GM12872 (cell line): ENCODE measurements around the gene ABHD17C.

ENCODE experiments used
- CTCF ChIP-seq: IDR thresholded peaks from 3 replicates; pipeline ENCODE4 v1.5.1; 2011; ENCODE audit warnings: low read depth, mild to moderate bottlenecking, low read length, moderate library complexity; ENCODE audit not compliant: insufficient read depth

Gene ABHD17C

DNA sequence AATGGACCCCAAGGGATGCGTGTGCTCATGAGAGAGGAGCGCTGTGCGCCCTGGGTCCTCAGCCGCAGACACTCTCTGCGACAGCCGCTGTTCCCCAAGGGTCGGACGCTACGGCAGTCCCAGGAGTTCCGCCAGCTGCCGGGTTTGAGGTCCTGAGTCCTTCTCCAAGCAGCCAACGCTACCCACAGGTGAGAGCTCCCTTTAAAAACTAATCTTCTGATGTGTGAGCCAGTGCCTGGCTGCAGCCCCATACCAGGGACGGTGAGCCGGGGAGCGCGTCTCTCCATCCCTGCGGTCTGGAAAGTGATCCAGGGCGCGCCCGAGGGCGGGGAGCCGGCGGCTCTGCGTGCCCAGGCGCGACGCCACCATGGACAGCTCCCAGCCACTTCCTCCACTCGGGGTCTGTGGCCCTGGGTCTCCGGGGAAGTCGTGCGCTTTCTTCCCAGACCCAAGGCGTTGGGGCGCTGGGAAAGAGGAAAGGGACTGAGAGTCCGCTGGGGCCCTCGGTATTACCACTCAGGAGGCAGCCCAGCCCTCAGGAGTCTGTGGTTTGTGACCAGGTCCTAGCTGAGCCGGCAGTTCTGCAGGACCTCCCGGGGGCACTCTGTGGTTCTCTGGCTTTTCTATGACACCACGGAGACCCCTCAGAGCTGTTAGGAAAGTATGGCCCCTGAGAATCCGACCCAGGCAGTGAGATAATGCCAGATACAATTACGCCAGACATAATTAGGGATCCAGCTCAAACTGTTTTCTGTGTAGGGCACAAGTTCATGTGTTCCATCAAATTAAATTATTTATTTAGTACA is 85.5 kb downstream of the ABHD17C start:
- TF ChIP-seq CTCF, result no peak

DNA sequence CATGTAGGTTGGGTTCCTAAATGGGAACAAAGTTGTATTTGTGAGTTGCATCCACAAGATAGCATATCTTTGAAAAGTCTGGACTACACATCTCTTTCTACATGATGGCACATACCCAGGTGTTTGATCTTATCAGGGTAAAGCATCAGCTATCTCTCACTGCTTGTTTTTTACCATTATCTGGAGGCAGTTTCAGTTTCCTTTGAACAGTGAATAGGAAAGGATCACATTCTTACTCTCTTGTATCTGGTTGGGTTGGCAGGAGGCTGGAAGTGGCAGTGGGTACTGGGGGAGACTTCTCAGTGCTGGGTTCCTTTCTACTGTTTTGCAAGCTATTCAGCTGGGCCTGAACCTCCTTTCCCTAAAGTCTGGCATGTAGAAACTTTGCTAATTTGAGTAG is 88.2 kb downstream of the ABHD17C start:
- TF ChIP-seq CTCF, result no peak

GRCh38 chr15:80785335-80785734 is 90.2 kb downstream of the ABHD17C start:
- TF ChIP-seq CTCF, result no peak

DNA sequence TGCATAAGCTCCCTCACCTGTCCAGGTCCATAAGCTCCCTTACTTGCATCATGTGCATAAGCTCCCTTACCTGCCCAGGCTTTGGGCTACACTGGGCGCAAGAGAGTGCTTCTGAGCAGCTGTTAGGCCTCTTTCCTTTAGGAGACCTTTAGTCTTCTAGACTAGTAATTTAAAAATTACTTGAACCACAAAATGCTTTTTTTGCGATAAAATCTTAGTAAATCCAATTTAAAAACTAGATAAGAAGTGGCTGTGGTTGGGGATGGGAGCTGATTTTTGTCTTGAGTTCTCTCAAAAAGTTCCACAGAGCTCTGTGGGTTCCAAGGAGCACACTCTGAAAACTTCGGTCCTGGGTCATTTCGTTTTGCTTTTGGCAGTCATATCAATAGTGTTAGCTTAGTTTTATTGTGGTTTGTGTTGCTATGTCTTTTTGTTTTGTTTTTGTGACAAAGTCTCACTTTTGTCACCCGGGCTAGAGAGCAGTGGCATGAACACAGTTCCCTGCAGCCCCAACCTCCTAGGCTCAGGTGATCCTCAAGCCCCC is 90.8 kb downstream of the ABHD17C start:
- no peak for TF ChIP-seq CTCF

GRCh38 chr15:80787316-80787715 is 92.2 kb downstream of the ABHD17C start:
- no peak for TF ChIP-seq CTCF

GRCh38 chr15:80788536-80788935 is 93.4 kb downstream of the ABHD17C start:
- TF ChIP-seq CTCF, result no peak

DNA sequence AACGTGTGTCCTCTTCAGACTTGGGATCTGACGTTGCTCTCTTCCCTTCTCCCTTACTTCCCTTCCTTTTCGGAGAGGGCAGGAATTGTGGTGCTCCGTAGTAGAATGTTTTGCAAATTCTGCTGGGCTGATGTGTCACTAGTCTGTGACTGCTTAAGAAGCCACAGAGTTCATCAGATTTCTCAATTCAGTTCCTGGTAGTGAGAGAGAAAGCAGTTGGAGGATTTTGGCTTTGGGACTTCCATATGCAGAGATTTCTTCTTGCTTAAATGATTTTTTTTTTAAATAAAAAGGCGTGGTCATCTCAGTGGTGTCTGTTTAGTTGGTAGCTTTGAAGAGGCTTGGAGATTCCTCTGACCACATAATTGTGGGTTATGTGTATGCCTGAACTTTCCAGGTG is 94.2 kb downstream of the ABHD17C start:
- TF ChIP-seq CTCF, result no peak
